ELR (cell line): ENCODE data around the gene ELOVL6.
A peak's percentile ranks its signal among the peaks of the same experiment; 100 is the strongest.

ENCODE experiments used
- DNase-seq: peaks from one replicate; pipeline ENCODE4 v3.0.0-alpha.2; 2015; ENCODE audit warnings: low read depth

Gene ELOVL6

DNA sequence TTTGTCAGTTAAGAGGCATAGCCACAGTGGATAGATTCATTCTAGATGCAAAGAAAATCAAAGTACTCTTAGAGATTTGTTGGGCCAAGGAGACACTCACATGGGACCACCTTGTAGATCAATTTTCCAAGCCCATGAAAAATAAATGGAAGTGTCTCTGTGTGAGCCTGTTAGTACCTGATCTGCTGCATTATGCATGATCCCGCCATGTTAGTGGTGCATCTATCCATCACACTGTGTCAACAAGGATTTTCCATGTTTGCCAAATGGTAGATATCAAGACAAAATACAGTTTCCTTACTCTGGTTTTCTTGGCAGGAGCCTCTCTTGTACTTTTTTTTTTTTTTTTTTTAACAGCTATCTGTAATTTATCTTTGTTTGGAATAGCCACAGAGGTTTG lies 173.4 kb downstream of the ELOVL6 start:
- DNase-seq = no peak

- DNase-seq = no peak
Measured at GRCh38 chr4:110022457-110022856, 176.0 kb downstream of the ELOVL6 start.

DNA sequence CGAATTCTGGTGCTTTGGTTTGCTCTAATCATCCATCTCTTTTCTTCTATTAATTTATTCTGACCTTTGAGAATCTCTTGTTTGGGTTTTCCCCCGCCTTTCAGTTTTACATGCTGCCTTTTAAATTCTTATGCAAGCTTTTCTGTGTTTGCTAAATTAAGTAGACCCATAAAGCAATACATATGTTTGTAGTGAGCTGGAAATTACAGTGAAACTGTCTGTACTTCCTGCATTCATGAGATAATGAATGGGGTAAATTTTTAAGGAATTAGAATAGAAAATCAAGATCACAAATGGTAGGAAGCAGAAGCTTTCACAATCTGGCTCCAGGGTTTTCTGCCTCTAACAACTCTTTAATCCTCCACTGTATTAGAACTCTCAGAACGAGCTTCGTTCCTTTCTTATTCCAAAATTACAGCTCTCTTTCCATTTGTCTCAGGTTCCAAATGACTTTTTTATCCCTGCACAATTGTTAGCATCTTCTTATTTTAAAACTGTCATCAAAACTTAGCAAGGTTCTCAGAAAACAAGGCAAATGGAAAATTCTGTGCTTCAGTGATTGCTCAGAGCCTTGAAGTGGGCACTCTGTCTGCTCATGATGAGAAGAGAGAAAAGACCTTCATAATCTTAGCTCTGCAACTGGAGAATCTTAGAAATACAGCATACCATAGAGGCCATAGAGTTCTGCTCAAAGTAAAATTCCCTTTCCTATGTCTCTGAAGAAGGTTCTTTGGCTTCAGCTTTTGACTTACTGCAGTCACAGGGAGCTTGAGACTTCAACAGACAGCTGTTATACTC lies 177.6 kb downstream of the ELOVL6 start:
- DNase-seq = no peak

DNA sequence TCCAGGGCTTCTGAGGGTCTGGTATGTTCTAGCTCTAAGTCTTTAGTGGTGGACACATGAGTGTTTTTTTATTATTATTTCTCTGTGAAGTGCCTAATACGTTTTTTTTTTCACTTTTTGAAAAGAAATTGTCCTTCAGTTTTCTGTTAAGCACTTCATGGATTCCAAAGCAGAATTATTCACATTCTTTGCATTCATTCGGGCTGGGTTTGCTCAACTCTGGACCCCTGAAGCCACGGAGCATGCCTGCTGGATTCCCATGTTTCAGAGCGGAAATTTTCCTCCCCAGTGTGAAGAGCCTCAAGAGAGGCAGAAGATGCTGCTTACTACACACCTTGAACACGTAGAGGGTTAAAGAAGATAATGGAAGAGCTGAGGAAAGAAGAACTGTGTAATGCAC lies 178.3 kb downstream of the ELOVL6 start:
- no peak for DNase-seq

GRCh38 chr4:110019153-110019552 lies 179.3 kb downstream of the ELOVL6 start:
- no peak for DNase-seq

DNA sequence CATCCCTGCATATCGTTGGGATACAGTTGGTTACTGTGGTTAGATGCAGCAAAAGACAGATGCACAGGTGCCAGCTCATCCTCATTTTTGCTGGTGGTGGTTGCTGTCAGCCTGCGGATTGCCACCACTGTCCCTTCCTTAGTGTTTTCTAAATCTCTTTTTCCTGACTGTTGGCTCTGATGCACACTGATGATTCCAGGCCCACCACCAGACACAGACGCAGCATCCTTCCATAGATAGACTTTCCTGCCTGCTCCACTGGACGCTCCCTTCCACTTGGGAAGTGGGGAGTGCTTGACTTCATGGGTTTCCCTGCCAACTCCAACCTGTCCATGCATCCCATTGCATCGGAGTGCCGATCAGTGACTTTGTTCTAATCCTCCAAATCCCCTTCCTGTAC lies 184.2 kb downstream of the ELOVL6 start:
- no peak for DNase-seq

GRCh38 chr4:110012917-110013316 lies 185.5 kb downstream of the ELOVL6 start:
- DNase-seq = no peak

DNA sequence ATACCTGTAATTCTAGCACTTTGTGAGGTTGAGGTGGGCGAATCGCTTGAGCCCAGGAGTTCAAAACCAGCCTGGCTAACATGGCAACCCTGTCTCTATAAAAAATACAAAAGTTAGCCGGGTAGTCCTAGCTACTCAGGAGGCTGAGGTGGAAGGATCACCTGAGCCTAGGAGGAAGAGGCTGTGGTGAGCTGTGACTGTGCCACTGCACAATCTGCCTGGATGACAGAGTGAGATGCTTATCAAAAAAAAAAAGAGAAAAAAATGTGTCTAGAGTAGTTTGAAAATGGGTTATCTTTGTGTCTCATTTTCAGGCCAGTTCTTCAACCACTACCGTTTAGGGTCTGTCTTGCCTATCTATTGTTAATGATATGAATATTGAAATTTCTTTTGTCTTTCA lies 187.6 kb downstream of the ELOVL6 start:
- no peak for DNase-seq

DNA sequence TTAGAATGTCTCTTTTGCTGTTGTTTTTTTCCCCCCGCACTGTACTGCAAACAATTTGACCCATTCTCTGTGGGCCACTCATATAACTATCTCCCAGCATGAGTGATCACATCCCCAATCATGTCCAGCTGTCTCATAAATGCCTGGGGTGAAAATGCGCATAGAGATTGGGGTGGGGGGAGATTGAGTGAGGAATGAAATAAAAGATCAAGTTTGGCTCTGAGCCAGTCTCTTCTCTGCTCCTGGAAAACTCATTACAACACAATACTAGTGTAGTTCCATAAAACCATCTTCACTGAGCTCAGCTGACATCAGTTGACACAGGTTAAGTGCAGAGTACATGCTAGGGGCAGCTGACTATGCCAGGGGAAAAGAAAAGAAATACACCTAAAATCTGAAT lies 188.9 kb downstream of the ELOVL6 start:
- no peak for DNase-seq

DNA sequence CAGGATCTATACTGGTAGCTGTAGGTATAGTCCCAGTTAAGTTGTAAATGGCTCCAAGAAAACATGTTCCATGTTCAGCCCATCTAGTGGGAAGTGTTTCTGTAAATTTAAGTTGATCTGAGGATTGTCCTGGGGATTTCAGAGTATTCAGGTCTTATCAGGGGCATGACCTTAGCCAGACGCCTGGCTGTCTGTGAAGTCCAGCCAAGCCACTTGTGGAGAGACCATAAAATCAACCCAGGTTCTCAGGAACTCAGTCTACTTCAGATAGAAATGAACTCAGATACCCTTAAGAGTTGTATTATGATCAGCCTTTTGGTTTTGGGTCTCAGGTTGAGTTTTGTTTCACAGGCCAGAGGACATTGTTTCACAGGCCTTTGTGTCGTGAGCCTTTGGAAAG lies 189.9 kb downstream of the ELOVL6 start:
- DNase-seq = no peak

- no peak for DNase-seq
Measured at GRCh38 chr4:110007217-110007616, 191.2 kb downstream of the ELOVL6 start.

DNA sequence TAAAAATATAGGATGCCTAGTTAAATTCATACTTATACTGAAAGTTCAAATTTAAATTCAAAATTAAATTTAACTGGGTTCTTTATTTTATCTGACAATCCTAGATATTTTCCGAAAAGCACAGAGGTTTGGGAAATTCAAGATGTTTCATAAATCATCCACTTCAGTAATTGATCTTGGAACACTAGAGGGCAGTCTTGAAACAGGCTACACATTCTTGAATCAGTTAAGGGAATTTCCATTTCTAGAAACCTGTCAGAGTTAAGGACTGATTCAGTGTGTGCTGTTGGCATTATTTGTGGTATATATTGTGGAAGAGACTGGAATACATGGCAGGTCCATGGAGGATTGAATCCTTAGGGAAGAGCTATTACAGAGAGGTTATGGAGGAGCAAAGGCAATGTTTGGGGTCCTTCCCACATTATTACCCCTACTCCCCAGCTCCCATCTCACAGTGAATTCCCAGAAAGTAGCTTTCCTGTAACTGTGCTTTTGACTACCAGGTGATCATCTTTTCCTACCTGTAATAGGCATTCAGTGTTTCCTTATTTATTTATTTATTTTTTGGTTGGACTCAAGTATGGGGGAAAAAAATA lies 192.9 kb downstream of the ELOVL6 start:
- peak; percentile 77 for DNase-seq

DNA sequence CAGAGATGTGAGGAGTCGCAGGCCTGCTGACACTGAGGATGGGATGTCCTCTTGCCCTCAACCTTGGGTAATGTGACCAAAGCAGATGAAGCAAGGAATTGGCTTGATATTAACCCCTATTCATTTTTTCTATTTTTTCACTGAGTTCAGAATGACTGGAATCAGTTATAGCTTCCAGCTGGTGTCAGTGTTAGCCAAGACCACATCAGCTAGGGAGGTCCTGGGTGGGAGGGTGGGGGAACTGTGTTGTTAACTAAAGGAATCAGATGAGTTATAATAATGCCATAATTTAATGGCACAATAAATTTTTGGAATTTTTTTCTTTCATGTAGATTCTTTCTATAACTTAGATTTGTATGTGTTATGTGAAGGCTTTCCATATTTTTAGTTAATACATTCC lies 193.9 kb downstream of the ELOVL6 start:
- no peak for DNase-seq

DNA sequence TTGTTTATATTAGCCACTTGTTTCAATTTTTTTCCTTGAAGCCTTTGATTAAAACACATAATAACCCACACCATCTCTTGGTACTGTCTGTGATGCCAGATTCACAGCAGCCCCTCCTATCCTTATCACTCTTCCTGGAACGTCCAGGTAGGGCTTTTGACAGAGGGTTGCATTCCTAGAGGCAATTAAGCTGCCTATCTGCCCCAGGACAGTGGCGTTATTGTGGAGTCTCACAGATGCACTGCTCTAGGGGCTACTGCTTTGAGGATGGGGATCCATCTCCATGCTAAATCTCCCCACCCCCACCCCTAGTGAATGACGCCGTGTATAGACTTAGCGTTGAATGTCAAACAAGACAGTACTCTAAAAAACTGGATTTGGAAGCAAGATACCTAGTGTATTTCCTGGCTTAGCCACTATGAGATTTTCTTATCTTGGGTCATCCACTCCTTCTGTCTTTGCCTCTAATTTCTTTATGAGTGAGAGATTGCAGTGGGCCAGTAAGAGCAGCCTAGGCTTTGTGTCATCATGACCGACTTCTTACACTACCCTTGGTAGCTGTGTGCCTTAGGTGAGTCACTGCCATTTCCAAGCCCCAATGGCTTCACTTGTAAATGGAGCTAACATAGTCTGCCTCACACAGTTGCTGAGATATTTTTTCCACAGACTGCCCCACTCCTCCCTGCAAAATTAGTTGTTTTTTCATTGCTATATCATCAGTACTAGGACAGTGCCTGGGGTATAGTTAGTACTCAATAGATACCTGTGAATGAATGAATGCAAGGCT lies 194.8 kb downstream of the ELOVL6 start:
- DNase-seq = peak; percentile 14

DNA sequence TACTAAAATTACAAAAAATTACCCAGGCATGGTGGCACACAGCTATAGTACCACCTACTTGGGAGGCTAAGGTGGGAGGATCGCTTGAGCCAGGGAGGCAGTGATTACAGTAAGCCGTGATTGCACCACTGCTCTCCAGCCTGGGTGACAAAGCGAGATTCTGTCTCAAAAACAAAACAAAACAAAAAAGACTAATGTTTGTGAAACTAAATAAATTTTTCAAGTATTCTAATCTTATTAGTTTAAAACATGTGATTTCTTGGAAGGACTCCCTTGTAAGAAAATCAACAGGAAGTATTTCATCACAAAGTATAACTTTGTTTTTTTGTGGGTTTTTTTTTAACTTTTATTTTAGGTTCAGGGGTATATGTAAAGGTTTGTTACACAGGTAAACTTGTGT lies 196.1 kb downstream of the ELOVL6 start:
- DNase-seq = no peak

- DNase-seq = no peak
Measured at GRCh38 chr4:109999585-109999912, 198.9 kb downstream of the ELOVL6 start.

GRCh38 chr4:109998867-109999584 lies 199.4 kb downstream of the ELOVL6 start:
- peak; percentile 68 for DNase-seq

DNA sequence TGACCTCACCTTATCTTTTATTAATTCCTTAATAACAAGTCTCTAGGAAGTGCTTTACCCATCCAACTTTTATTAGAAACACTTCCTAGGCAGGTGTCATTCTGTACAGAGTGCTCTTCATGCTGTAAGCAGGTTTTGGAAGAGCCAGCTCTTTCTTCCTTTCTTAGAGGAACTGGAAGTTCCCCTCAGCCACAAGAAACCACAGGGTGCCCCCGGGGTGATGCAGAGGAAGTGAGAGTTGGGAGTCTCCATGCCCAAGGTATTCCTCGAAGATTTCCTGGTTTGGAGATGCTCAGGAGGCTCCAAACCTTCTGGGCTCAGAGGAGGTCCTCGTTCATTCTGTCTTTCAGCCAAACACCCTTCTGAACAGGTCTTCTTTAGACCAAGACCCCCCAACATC lies 201.9 kb downstream of the ELOVL6 start:
- DNase-seq = peak; percentile 25
